SK-N-SH (cell line): ENCODE measurements around the gene OR6B2. TPM values are rescaled to one million over a fixed set of nuclear protein-coding genes. Genes with fewer than 3 reads are reported as not detected.

Experiments
- CTCF ChIA-PET: fragments of 300-600, 350-600 bp; formaldehyde crosslinking; extraction: SDS; loops from one replicate; lab custom pipeline; 2021; lab: Yijun Ruan, JAX
- POLR2A ChIA-PET: fragments of 350-600 bp; sonication (Branson Sonifier 250); formaldehyde crosslinking; extraction: SDS; loops from one replicate; lab custom pipeline; 2020; ENCODE audit warnings: antibody characterized with exemption, inconsistent platforms; lab: Yijun Ruan, JAX
- DNase-seq: peaks from one replicate; pipeline ENCODE4 v3.0.0; 2012
- H2AFZ ChIP-seq: fragments of 200-600 bp; sonication (generic); 2 replicates; pipeline ENCODE4 v1.8.1; 2016; ENCODE audit warnings: antibody characterized with exemption, mild to moderate bottlenecking, low read depth
- H3F3A ChIP-seq: fragments of 200-600 bp; sonication (generic); replicated peaks from 2 replicates; pipeline ENCODE3; 2016; ENCODE audit warnings: antibody characterized with exemption, mild to moderate bottlenecking; ENCODE audit not compliant: insufficient read depth
- H3K27ac ChIP-seq, 2 experiments: fragments of 200-500 bp in 1 of 2; fragments of 200-600 bp in 1 of 2; sonication (Bioruptor generic) in 1 of 2; sonication (generic), shearing (Covaris generic) in 1 of 2; 2 replicates each; pipeline versions ENCODE4 v1.5.1 to v1.6.1; 2014 to 2016; ENCODE audit warnings: low read depth in 2 of 2, inconsistent platforms in 1 of 2, low read length in 1 of 2, mild to moderate bottlenecking in 1 of 2, mixed read lengths in 1 of 2
- H3K27me3 ChIP-seq: fragments of 200-600 bp; sonication (generic), shearing (Covaris generic); 2 replicates; pipeline ENCODE4 v1.6.1; 2016; ENCODE audit warnings: mixed run types; ENCODE audit not compliant: insufficient read depth
- H3K36me3 ChIP-seq, 2 experiments: fragments of 200-500 bp in 1 of 2; fragments of 200-600 bp in 1 of 2; sonication (Bioruptor generic) in 1 of 2; sonication (generic) in 1 of 2; replicated peaks in 1 of 2; 2 replicates each; pipeline versions ENCODE3 to v1.5.1; 2014 to 2016; ENCODE audit warnings: low read length in 1 of 2, mild to moderate bottlenecking in 1 of 2; ENCODE audit not compliant: insufficient read depth in 2 of 2, control insufficient read depth in 1 of 2
- H3K4me1 ChIP-seq, 2 experiments: fragments of 200-500 bp in 1 of 2; fragments of 200-600 bp in 1 of 2; sonication (Bioruptor generic) in 1 of 2; sonication (generic), shearing (Covaris generic) in 1 of 2; 2 replicates each; pipeline versions ENCODE4 v1.5.1 to v1.6.1; 2014 to 2016; ENCODE audit warnings: low read depth in 1 of 2, low read length in 1 of 2, mixed run types in 1 of 2; ENCODE audit not compliant: insufficient read depth in 2 of 2, control insufficient read depth in 1 of 2
- H3K4me2 ChIP-seq: fragments of 200-600 bp; sonication (generic), shearing (Covaris generic); 2 replicates; pipeline ENCODE4 v1.6.1; 2017; ENCODE audit warnings: mixed run types
- H3K4me3 ChIP-seq, 2 experiments: fragments of 200-500 bp in 1 of 2; fragments of 200-600 bp in 1 of 2; sonication (Bioruptor generic) in 1 of 2; sonication (generic), shearing (Covaris generic) in 1 of 2; 2 replicates each; pipeline versions ENCODE4 v1.5.1 to v1.8.1; 2014 to 2016; ENCODE audit warnings: low read depth in 2 of 2, inconsistent platforms in 1 of 2, low read length in 1 of 2, mild to moderate bottlenecking in 1 of 2, mixed read lengths in 1 of 2, moderate library complexity in 1 of 2
- H3K79me2 ChIP-seq: fragments of 200-600 bp; sonication (generic); 2 replicates; pipeline ENCODE4 v1.8.1; 2017; ENCODE audit warnings: mild to moderate bottlenecking; ENCODE audit not compliant: insufficient read depth
- H3K9ac ChIP-seq: fragments of 200-600 bp; sonication (generic); 2 replicates; pipeline ENCODE4 v1.6.1; 2017; ENCODE audit warnings: mixed run types
- H3K9me2 ChIP-seq: fragments of 200-600 bp; sonication (generic); 2 replicates; pipeline ENCODE4 v1.6.1; 2017; ENCODE audit warnings: mixed run types
- H3K9me3 ChIP-seq: fragments of 200-600 bp; sonication (generic); 2 replicates; pipeline ENCODE4 v1.6.1; 2017; ENCODE audit warnings: mixed run types, mild to moderate bottlenecking, moderate library complexity
- H4K20me1 ChIP-seq: fragments of 200-600 bp; sonication (generic); 2 replicates; pipeline ENCODE4 v1.6.1; 2017; ENCODE audit warnings: mild to moderate bottlenecking, mixed run types; ENCODE audit not compliant: insufficient read depth
- EZH2phosphoT487 ChIP-seq: fragments of 200-600 bp; sonication (generic); IDR thresholded peaks from 2 replicates; pipeline ENCODE4 v1.6.1; 2017; ENCODE audit warnings: low read depth, mixed run types, mild to moderate bottlenecking, antibody characterized with exemption, moderate library complexity, borderline replicate concordance
- FOXJ3 ChIP-seq: sonication (generic); formaldehyde crosslinking; IDR thresholded peaks from 2 replicates; pipeline ENCODE4 v1.5.1; 2020; ENCODE audit warnings: mild to moderate bottlenecking, missing genetic modification reagents
- FOXM1 ChIP-seq: IDR thresholded peaks from 2 replicates; pipeline ENCODE4 v1.4.0; 2012; ENCODE audit warnings: low read depth, mild to moderate bottlenecking
- GABPA ChIP-seq: IDR thresholded peaks from 2 replicates; pipeline ENCODE4 v1.4.0; 2012; ENCODE audit warnings: low read depth, mild to moderate bottlenecking
- GATA2 ChIP-seq: sonication (generic); formaldehyde crosslinking; IDR thresholded peaks from 2 replicates; pipeline ENCODE4 v1.5.0; 2020; ENCODE audit warnings: mild to moderate bottlenecking, missing genetic modification reagents
- NRF1 ChIP-seq: IDR thresholded peaks from 2 replicates; pipeline ENCODE4 v1.6.1; 2012; ENCODE audit warnings: low read depth, mild to moderate bottlenecking, low read length
- RFX5 ChIP-seq: IDR thresholded peaks from 2 replicates; pipeline ENCODE4 v1.6.1; 2012; ENCODE audit warnings: mild to moderate bottlenecking, improper control_type of control experiment, low read length
- YY1 ChIP-seq: IDR thresholded peaks from 2 replicates; pipeline ENCODE4 v1.4.0; 2012; ENCODE audit warnings: low read depth, mild to moderate bottlenecking
- WGBS: methylation state at CpG from one replicate; pipeline ENCODE4 v1.1.6; 2017; ENCODE audit warnings: low lambda C conversion rate; 5-methylcytosine and 5-hydroxymethylcytosine counted together
- polyA plus RNA-seq, 3 experiments: library from polyadenylated mRNA; depleted of rRNA; stranded (reverse); fragments of >200 nt; gene quantifications; 2 replicates each; pipeline ENCODE4 v1.2.3, GENCODE V29; 2012
- TF ChIP-seq, protein P1 (sequence below): IDR thresholded peaks from 2 replicates; pipeline ENCODE4 v1.6.1; 2012; ENCODE audit warnings: mild to moderate bottlenecking, low read depth, low read length, moderate library complexity
- TF ChIP-seq, protein P2 (sequence below): IDR thresholded peaks from 2 replicates; pipeline ENCODE4 v1.4.0; 2012; ENCODE audit warnings: low read depth

The OR6B2 gene
- polyA plus RNA-seq, 1 of the 3 experiments (the other 2 are of a cell fraction) = not detected

DNA sequence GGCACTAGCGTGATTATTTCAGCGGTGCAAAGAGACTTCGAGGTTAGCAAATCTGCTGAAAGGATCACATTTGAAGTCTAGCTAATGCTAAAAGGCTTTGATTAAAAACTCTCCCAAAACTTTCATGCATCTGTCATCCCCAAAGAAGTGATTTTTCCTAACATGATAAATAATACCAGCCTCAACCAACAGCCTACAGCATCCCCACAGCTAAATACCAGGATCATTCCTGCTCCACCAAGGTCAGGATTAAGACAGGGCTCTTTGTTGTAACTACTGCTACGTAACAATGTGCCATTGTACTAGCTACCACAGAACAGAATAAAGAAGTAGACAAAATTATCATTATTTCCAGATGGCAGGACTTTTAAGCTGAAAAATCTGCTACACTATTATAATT, 21.5 kb upstream of the OR6B2 start:
- Histone ChIP-seq H3K9me2 (no peaks in the 10 kb centered on the region), H3K79me2 (no peaks in the 10 kb centered on the region), H3K4me1 (no peaks in the 10 kb centered on the region; a peak in 1 of 4 replicates), H3K27ac (no peak overlapping the region), H3K36me3 (no peaks in the 10 kb centered on the region), H3K4me2 (no peak overlapping the region), H4K20me1 (no peaks in the 10 kb centered on the region), H3K9ac (no peak overlapping the region), H3K27me3 (peaks cover 45% of the 10 kb centered on the region), H3K9me3 (no peaks in the 10 kb centered on the region), H3F3A (no peaks in the 10 kb centered on the region), H3K4me3 (no peak overlapping the region), H2AFZ (no peak overlapping the region)
- no peak for TF ChIP-seq EZH2phosphoT487
- no peak for TF ChIP-seq YY1
- no peak for TF ChIP-seq RFX5
- TF ChIP-seq, protein P1, sequence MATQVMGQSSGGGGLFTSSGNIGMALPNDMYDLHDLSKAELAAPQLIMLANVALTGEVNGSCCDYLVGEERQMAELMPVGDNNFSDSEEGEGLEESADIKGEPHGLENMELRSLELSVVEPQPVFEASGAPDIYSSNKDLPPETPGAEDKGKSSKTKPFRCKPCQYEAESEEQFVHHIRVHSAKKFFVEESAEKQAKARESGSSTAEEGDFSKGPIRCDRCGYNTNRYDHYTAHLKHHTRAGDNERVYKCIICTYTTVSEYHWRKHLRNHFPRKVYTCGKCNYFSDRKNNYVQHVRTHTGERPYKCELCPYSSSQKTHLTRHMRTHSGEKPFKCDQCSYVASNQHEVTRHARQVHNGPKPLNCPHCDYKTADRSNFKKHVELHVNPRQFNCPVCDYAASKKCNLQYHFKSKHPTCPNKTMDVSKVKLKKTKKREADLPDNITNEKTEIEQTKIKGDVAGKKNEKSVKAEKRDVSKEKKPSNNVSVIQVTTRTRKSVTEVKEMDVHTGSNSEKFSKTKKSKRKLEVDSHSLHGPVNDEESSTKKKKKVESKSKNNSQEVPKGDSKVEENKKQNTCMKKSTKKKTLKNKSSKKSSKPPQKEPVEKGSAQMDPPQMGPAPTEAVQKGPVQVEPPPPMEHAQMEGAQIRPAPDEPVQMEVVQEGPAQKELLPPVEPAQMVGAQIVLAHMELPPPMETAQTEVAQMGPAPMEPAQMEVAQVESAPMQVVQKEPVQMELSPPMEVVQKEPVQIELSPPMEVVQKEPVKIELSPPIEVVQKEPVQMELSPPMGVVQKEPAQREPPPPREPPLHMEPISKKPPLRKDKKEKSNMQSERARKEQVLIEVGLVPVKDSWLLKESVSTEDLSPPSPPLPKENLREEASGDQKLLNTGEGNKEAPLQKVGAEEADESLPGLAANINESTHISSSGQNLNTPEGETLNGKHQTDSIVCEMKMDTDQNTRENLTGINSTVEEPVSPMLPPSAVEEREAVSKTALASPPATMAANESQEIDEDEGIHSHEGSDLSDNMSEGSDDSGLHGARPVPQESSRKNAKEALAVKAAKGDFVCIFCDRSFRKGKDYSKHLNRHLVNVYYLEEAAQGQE = no peak
- TF ChIP-seq FOXJ3 (CRISPR knock-in tag) = no peak
- TF ChIP-seq FOXM1 = no peak
- no peak for TF ChIP-seq GABPA
- POLR2A ChIA-PET = no interaction called here
- no peak for DNase-seq
- 27% methylated on average over 4 of the region's 4 CpGs for WGBS
- CTCF ChIA-PET = interaction anchor here (1.0 to 3.8 kb wide), 6 partner anchors 9 to 92 kb away, joined by 4 to 32 read pairs (median 6); no protein-coding TSS in a partner anchor

DNA sequence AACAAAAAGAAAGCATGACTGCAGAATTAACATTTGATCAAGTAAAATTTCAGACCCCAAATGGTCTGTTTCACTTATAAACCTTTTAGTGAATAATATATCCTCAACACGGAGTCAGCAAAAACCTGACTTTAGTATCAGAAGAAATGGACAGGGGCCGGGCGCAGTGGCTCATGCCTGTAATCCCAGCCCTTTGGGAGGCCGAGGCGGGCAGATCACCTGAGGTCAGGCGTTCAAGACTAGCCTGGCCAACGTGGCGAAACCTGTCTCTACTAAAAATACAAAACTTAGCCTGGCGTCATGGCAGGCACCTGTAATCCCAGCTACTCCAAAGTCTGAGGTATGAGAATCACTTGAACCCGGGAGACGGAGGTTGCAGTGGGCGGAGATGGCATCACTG, 20.0 kb upstream of the OR6B2 start:
- ChIA-PET CTCF (no interaction called here), POLR2A (no interaction called here)
- 14% methylated on average over 12 of the region's 12 CpGs for WGBS
- Histone ChIP-seq H3K27ac (no peak overlapping the region), H3K4me2 (no peak overlapping the region), H3K27me3 (peaks cover 45% of the 10 kb centered on the region), H3K79me2 (no peaks in the 10 kb centered on the region), H4K20me1 (no peaks in the 10 kb centered on the region), H3K9me2 (no peaks in the 10 kb centered on the region), H3K4me1 (no peaks in the 10 kb centered on the region), H2AFZ (no peak overlapping the region), H3K9me3 (no peaks in the 10 kb centered on the region), H3K36me3 (no peaks in the 10 kb centered on the region), H3K4me3 (no peak overlapping the region), H3K9ac (no peak overlapping the region), H3F3A (no peaks in the 10 kb centered on the region)
- TF ChIP-seq GATA2 (no peak), NRF1 (no peak), RFX5 (no peak)
- TF ChIP-seq, protein P2, sequence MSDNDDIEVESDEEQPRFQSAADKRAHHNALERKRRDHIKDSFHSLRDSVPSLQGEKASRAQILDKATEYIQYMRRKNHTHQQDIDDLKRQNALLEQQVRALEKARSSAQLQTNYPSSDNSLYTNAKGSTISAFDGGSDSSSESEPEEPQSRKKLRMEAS = no peak
- TF ChIP-seq, protein P1 = no peak
- DNase-seq = no peak
